ENCODE results near the gene SH2B2.
A peak's percentile ranks its signal among the peaks of the same experiment; 100 is the strongest.

SH2B2 gene

DNA sequence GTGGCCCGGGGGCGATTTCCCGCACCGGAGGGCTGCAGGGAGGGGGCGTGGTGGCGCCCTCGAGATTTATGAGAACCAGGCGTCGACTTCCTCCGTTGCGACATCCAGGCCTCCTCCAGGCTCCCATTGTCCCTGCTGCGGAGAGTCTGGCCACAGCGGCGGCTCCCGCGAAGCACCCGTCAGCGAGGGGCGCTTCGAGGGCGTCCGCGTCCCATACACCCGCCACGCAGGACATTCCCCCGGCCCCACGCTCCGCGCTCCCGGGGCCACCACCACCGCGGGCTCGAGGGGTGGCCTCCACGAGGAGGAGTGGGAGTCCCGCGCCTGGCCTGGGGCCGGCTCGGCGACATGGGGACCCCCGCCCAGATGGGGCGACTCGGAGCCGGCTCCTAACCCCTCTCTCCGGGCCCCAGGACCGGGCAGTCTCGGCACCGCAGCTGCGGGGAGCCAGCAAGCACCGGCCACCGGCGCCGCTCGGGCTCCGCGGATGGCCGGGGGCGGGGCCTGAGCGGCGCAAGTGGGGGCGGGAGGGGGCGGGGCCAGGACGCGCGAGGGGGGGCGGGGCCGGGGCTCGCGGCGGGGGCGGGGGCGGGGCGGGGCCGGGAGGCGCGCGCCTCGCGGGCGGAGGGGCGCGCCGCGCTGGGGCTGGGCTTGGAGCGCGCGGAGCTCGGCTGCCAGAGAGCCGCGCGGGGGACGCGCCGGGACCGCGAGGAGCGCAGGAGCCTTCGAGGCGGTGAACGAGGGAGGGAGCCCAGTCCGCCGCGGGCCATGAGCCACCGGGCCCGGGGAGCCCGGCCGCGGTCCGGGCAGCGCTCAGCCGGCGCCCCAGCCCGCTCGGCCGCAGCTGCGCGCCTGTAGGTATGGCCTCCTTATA, at the start of gene SH2B2:
TSS of gene SH2B2 (plus strand) at position 632 of the 874 bp plus-strand sequence. CDS start 13,683 bp downstream, outside the sequence.
- peak; percentile 41 for DNase-seq

DNA sequence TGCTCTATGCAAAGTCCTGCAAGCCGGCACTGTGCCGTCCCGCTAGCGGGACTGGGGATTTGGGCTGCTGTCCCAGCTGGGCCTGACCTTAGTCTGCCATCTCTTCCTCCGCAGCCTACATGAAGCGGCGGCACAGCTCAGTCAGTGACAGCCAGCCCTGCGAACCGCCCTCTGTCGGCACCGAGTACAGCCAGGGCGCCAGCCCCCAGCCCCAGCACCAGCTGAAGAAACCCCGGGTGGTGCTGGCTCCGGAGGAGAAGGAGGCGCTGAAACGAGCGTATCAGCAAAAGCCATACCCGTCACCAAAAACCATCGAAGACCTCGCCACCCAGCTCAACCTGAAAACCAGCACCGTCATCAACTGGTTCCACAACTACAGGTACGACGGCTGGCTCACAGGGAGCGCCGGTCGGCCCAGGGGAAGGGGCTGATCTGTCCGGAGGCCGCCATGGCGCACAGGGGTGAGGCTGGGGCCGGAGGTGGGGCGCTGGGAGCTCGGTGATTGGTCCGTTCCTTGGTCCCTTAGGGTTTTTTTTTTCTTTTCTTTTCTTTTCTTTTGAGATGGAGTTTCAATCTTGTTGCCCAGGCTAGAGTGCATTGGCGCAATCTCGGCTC, 47.4 kb upstream of the SH2B2 start:
- DNase-seq, result no peak

DNA sequence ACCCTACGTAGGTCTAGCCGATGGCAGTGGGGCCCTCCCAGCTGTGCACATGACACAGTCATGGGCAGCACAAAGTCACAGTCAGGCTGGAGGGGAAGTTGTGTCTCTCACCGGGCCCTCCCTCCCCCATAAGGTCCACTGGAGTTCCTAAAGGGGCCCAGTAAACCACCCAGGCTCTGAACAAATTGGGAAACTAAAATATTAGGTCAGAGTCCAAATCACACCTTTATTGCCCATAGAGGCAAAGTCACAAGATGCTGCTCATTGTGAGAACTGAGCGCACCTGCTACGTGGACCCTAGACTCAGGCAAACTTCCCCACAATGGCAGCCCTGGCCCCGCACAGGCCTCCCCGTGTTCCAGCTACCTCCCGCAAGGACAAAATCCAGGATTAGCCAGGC, 45.2 kb upstream of the SH2B2 start:
- no peak for DNase-seq

- no peak for DNase-seq
Measured at GRCh38 chr7:102244601-102245000, 42.1 kb upstream of the SH2B2 start.

- DNase-seq, result no peak
Measured at GRCh38 chr7:102248081-102248455, 38.6 kb upstream of the SH2B2 start.

- DNase-seq, result no peak
Measured at GRCh38 chr7:102248456-102249395, 37.9 kb upstream of the SH2B2 start.

DNA sequence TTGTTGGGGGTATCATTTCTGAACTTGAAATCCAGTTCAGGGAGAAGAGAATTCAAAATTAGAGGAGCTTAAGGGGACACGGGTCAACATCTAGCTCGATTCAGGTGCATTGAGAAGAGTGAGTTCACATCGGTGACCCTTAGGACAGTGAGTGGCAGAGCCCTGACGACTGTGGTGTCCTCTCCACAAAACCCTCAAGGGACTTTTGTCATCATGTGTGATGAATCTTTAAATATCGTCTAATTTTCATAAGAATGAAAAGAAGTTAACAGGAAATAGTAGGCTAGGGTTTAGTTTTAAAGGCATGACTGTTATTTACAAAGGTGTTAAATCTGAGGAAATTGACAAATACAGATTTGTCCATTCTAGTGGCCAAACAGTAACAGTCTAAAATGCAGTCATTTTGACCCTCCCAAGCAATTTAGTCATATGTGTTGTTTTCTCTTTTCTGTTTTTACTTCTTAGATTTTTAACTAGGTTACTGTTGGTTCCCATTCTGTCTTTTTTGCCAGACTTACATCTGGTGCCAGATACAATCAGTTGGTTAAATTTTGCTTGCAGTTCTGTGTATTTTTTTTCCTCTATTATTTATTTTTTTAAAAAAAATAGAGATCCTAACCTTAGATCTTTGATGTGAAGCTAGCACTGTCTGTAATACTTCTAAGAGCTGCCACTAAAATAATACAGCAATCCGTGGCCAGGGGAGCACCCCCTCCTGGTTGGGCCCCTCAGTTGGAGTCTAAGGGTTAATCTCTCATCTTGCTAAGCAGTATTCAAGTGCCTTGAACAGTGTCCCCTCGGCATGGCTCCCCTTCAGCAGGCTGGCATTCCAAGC, 34.9 kb upstream of the SH2B2 start:
- no peak for DNase-seq

- no peak for DNase-seq
Measured at GRCh38 chr7:102252366-102252982, 34.2 kb upstream of the SH2B2 start.

DNA sequence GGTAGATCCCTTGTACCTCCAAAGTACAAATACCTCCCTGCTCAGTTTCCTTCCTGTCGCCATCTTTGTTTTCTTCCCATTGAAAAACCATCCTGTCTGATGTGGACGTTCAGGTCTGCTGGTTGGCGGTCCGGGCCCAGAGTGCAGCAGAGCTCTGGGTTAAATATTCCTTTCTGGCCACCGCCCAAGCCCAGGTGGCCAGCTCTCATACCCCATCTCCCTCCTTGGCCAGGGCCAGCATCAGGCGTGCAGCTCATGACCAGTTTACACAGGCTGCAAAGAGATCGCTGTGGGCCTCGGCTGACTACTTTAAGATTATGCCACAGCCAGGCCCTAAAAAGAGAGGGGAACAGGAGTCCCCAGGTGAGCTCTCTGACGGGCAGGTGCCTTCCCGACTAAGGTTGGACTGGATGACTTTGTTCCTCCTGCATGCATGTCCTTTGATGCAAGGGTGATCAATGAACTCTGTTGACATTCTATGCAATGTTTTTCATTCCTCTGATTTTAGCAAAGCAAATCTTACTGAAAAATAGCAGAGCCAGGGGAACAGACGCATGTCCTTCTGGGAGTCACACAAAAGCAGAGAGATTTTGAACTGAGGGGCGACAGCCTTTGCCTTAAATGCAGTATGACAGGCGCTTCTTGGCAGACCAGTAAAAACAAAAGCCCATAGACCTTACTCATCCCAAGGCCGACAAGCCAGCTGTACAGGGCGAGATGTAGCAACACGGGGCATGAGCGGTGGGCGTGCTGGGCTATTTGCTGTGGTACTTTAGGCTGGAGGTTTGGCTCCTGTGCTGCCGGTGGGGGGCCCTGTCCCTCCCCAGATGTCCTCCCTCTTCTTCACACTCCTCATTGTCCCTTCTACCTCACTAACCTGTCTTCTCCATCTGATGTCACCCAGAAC, 33.3 kb upstream of the SH2B2 start:
- no peak for DNase-seq

- no peak for DNase-seq
Measured at GRCh38 chr7:102253973-102254370, 32.7 kb upstream of the SH2B2 start.

GRCh38 chr7:102254521-102254920, 32.1 kb upstream of the SH2B2 start:
- no peak for DNase-seq

GRCh38 chr7:102255501-102255900, 31.2 kb upstream of the SH2B2 start:
- no peak for DNase-seq

GRCh38 chr7:102255916-102256315, 30.8 kb upstream of the SH2B2 start:
- DNase-seq, result no peak

DNA sequence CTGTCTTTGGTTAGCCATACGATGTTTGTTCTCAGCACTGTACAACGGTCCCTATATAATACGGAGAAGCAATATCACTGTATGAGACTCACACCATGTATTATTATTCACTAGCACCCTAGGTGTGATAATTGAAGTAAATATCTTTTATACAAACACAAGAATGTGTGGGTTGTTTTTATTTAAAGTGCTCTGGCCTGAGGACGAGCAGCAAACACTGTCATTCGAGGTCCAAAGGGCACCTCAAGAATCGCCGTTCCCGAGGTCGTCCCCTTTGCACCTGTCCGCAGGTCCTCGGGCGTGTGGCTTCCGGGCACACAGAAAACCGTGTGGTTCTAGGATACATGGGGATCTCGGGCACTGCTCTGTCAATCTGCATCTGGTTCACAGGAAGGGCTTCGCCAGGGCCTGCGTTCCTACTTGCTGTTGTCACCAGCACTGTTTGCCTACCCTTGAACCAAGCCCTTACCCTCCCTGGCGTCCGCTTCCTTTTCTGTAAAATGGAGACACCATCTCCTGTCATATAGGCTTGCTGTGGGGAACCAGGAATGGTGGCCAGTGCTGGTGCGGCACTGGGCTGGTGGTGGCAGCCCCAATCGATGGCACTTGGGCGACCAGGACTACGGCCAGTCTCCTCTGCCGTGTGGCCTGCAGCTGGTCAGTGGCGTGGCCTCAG, 28.5 kb upstream of the SH2B2 start:
- no peak for DNase-seq

GRCh38 chr7:102258749-102259107, 27.9 kb upstream of the SH2B2 start:
- DNase-seq, result no peak

- no peak for DNase-seq
Measured at GRCh38 chr7:102260856-102261255, 25.8 kb upstream of the SH2B2 start.

- DNase-seq, result no peak
Measured at GRCh38 chr7:102261451-102261850, 25.2 kb upstream of the SH2B2 start.

- no peak for DNase-seq
Measured at GRCh38 chr7:102262546-102262945, 24.1 kb upstream of the SH2B2 start.

GRCh38 chr7:102264367-102264891, 22.2 kb upstream of the SH2B2 start:
- DNase-seq, result no peak

- no peak for DNase-seq
Measured at GRCh38 chr7:102266541-102266940, 20.1 kb upstream of the SH2B2 start.

Data from NCI-H1105 treated with DMSO at 0.1 percent for 48 hours (cell line).